Gastrocnemius medialis (tissue), 4 donors: ENCODE results near the gene MAP3K7. TPM values are rescaled to one million over a fixed set of nuclear protein-coding genes. Genes with fewer than 3 reads are reported as not detected.

Experiments
- ATAC-seq, 2 donors: fragments of 150-250 bp; one replicate each; pipeline ENCODE4 v1.9.1; 2016
- DNase-seq, 2 donors: peaks; one replicate each; pipeline ENCODE4 v3.0.0-alpha.2; 2019
- H3K27ac ChIP-seq, 4 donors: fragments of 200-600 bp; sonication (generic); 1 replicate in 1 of 4; 2 replicates in 3 of 4; pipeline ENCODE4 v1.5.1; 2016 to 2018; ENCODE audit warnings: mild to moderate bottlenecking in 2 of 4, moderate library complexity in 1 of 4
- H3K27me3 ChIP-seq, 3 donors: fragments of 200-600 bp; sonication (generic) in 2 of 3; 1 replicate in 1 of 3; 2 replicates in 2 of 3; pipeline versions ENCODE4 v1.5.1 to v1.6.0; 2016 to 2019; ENCODE audit warnings: mild to moderate bottlenecking in 1 of 3, moderate library complexity in 1 of 3
- H3K36me3 ChIP-seq, 2 donors: fragments of 200-600 bp; sonication (generic) in 1 of 2; one replicate each; pipeline ENCODE4 v1.5.1; 2017 to 2018
- H3K4me1 ChIP-seq, 2 donors: fragments of 200-600 bp; sonication (generic) in 1 of 2; one replicate each; pipeline ENCODE4 v1.5.1; 2016 to 2017; ENCODE audit warnings: mild to moderate bottlenecking in 2 of 2
- H3K4me3 ChIP-seq, 4 donors: fragments of 200-600 bp; sonication (generic) in 3 of 4; 1 replicate in 1 of 4; 2 replicates in 3 of 4; pipeline ENCODE4 v1.5.1; 2016 to 2019; ENCODE audit warnings: mild to moderate bottlenecking in 2 of 4
- H3K9me3 ChIP-seq, 3 donors: fragments of 200-600 bp; sonication (generic) in 2 of 3; 1 replicate in 1 of 3; 2 replicates in 2 of 3; pipeline ENCODE4 v1.5.1; 2016 to 2019
- POLR2A ChIP-seq, 2 donors: fragments of 450-650 bp; IDR thresholded peaks; one replicate each; pipeline ENCODE4 v1.6.1; 2017; ENCODE audit warnings: antibody characterized with exemption in 2 of 2, mild to moderate bottlenecking in 2 of 2, moderate library complexity in 2 of 2
- in situ Hi-C, 4 donors: fragments of 200-750 bp; cut with MboI; loops; one replicate each; pipeline versions ENCODE4 v1.15.0 to v1.8.0; 2017; ENCODE audit warnings: low sequenced_read_pairs in 4 of 4
- intact Hi-C: fragments of 100-400 bp; cut with DNase I; formaldehyde crosslinking; loops from one replicate; pipeline ENCODE4 v1.15.1; 2023; ENCODE audit warnings: low total_unique reads
- total RNA-seq, 4 donors: library from RNA; depleted of rRNA; stranded (reverse); fragments of >200 nt; gene quantifications; one replicate each; pipeline versions ENCODE4 v1.1.0 to v1.2.3, GENCODE V29; 2016
- TF ChIP-seq, protein P1 (sequence below), 5 experiments: fragments of 450-650 bp in 3 of 5; fragments of 200-600 bp in 2 of 5; sonication (generic) in 2 of 5; IDR thresholded peaks in 4 of 5; conservative IDR thresholded peaks in 1 of 5; 1 replicate in 4 of 5; 2 replicates in 1 of 5; pipeline ENCODE4 v1.5.1; 2016 to 2019; ENCODE audit warnings: antibody characterized with exemption in 5 of 5, mild to moderate bottlenecking in 3 of 5, moderate library complexity in 3 of 5

Gene MAP3K7
- total RNA-seq, 4 donors from 2014 or later = 16.6 to 27.2 (median 18.9) TPM

DNA sequence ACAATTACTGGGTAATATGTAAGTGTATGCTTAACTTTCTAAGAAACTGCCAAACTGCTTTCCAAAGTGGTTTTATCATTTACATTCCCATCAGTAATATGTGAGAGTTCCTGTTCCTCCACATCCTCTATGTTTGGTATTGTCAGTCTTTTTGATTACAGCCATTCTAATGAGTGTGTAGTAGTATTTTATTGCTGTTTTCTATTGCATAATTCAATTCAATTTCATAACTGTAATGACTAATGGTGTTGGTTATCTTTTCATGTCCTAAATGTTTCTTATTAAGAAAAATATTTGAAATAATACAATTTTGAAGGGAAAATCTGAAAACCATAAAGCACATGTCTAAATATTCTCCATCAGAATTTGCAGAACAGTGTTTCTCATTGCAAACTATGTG, 119.3 kb downstream of the MAP3K7 start:
- TF ChIP-seq POLR2A (IDR thresholded peaks at IDR 0.05) = no peak
- TF ChIP-seq, protein P1, sequence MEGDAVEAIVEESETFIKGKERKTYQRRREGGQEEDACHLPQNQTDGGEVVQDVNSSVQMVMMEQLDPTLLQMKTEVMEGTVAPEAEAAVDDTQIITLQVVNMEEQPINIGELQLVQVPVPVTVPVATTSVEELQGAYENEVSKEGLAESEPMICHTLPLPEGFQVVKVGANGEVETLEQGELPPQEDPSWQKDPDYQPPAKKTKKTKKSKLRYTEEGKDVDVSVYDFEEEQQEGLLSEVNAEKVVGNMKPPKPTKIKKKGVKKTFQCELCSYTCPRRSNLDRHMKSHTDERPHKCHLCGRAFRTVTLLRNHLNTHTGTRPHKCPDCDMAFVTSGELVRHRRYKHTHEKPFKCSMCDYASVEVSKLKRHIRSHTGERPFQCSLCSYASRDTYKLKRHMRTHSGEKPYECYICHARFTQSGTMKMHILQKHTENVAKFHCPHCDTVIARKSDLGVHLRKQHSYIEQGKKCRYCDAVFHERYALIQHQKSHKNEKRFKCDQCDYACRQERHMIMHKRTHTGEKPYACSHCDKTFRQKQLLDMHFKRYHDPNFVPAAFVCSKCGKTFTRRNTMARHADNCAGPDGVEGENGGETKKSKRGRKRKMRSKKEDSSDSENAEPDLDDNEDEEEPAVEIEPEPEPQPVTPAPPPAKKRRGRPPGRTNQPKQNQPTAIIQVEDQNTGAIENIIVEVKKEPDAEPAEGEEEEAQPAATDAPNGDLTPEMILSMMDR (IDR thresholded peaks at IDR 0.05 in 4 of 5, conservative IDR thresholded peaks at IDR 0.05 in 1 of 5) = no peak
- ATAC-seq = no peak
- H3K9me3 ChIP-seq = no peaks in the 10 kb centered on the region
- H3K4me1 ChIP-seq = peaks cover 3 to 31% of the 10 kb centered on the region in 2 donors
- H3K27ac ChIP-seq = no peak overlapping the region
- H3K27me3 ChIP-seq = no peaks in the 10 kb centered on the region
- in situ Hi-C loops = no loop called here
- intact Hi-C loops = no loop called here
- no peaks in the 10 kb centered on the region for H3K36me3 ChIP-seq
- H3K4me3 ChIP-seq = no peak overlapping the region
- DNase-seq = no peak

DNA sequence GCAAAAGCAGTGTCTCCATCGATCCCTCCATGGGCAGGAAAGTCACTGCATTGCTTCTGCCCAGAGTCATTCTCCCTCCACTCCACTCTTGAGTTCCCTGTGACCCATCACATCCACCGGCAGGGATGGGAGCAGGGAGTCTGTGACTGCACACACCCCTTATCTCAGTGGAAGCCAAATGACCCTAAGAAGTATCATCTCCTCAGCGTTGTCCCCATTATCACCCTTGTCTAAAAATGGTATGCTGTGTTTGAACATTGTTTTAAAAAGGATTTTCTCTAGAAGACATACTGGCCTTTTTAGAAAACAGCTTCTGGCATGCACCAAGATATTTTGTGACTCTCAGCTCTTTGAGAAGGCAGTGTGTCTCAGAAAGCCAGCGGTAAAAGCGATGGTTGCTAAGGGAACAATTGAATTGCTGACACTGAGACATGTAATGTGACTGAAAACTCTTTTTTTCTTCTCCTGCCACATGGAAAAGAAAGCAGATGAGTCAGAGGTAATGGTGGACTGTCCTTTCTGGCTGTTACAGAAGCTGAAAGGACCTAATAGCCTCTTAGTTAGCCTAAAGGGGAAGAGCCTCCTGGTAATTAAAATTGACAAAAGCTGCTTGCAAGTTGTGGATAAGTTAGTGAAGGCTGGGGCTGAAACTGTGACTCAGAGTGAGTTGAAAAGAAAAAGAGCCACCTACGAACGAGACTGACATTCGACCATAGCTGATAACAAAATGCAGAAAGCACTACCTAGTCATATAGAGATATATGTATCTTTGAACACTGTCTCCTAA, 120.5 kb downstream of the MAP3K7 start:
- intact Hi-C loops (no loop called here), in situ Hi-C loops (no loop called here)
- H3K4me3 ChIP-seq = no peak overlapping the region
- no peak for TF ChIP-seq POLR2A (IDR thresholded peaks at IDR 0.05)
- TF ChIP-seq, protein P1 (IDR thresholded peaks at IDR 0.05 in 4 of 5, conservative IDR thresholded peaks at IDR 0.05 in 1 of 5) = no peak
- H3K9me3 ChIP-seq = no peaks in the 10 kb centered on the region
- DNase-seq = no peak
- H3K36me3 ChIP-seq = no peaks in the 10 kb centered on the region
- H3K4me1 ChIP-seq = peaks cover 3 to 27% of the 10 kb centered on the region in 2 donors
- no peaks in the 10 kb centered on the region for H3K27me3 ChIP-seq
- no peak for ATAC-seq
- H3K27ac ChIP-seq = no peak overlapping the region

DNA sequence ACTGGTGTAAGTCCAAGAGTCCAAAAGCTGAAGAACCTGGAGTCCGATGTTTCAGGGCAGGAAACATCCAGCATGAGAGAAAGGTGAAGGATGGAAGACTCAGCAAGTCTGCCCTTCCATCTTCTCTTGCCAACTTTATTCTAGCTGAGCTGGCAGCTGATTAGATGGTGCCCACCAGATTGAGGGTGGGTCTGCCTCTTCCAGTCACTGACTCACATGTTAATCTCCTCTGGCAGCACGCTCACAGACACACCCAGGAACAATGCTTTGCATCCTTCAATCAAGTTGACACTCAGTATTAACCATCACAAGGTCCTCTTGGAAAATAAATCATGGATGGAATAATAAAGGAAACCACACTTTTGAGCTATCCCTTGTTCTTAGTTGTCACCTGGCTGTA, 121.2 kb downstream of the MAP3K7 start:
- ATAC-seq = no peak
- in situ Hi-C loops (no loop called here), intact Hi-C loops (no loop called here)
- Histone ChIP-seq H3K4me3 (no peak overlapping the region), H3K27me3 (no peaks in the 10 kb centered on the region), H3K9me3 (no peaks in the 10 kb centered on the region), H3K27ac (no peak overlapping the region), H3K36me3 (no peaks in the 10 kb centered on the region), H3K4me1 (peaks cover 3 to 20% of the 10 kb centered on the region in 2 donors)
- TF ChIP-seq POLR2A (IDR thresholded peaks at IDR 0.05) = no peak
- TF ChIP-seq, protein P1 (IDR thresholded peaks at IDR 0.05 in 4 of 5, conservative IDR thresholded peaks at IDR 0.05 in 1 of 5) = no peak
- DNase-seq = no peak

DNA sequence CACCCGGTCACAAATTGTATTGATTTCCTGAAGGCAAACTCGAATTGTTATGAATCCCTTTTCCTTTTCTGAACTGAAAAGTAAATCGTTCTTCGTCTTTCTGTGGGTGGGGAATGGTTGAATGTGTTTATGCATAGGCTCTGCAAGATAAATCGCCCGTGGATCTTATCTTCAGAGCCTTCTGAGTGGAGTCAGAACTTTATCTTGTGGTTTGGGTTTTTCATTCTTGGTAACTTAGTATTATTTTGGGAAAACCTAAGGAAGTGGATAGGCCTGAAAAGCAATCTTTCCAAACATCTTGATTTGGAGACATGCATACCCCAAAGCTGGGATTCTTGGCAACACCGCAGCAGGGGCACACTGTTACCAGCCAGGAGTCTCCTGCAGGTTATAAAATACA, 122.4 kb downstream of the MAP3K7 start:
- no peak for ATAC-seq
- no peak for TF ChIP-seq POLR2A (IDR thresholded peaks at IDR 0.05)
- TF ChIP-seq, protein P1 (IDR thresholded peaks at IDR 0.05 in 4 of 5, conservative IDR thresholded peaks at IDR 0.05 in 1 of 5) = no peak
- no peaks in the 10 kb centered on the region for H3K36me3 ChIP-seq
- H3K4me1 ChIP-seq = peaks cover 0 to 8% of the 10 kb centered on the region in 2 donors
- no peak overlapping the region for H3K4me3 ChIP-seq
- intact Hi-C loops (no loop called here), in situ Hi-C loops (no loop called here)
- no peak for DNase-seq
- no peaks in the 10 kb centered on the region for H3K9me3 ChIP-seq
- no peak overlapping the region for H3K27ac ChIP-seq
- no peaks in the 10 kb centered on the region for H3K27me3 ChIP-seq
